Umbilical cord (tissue), 2 donors: ENCODE measurements around the gene FNBP1. TPM values are rescaled to one million over a fixed set of nuclear protein-coding genes. Genes with fewer than 3 reads are reported as not detected.

Experiments
- DNase-seq: peaks from one replicate; pipeline ENCODE4 v3.0.0-alpha.2; 2015; ENCODE audit warnings: low spot score
- total RNA-seq: library from RNA; depleted of rRNA; stranded (reverse); fragments of >200 nt; gene quantifications from one replicate; pipeline ENCODE4 v1.2.3, GENCODE V29; 2014; ENCODE audit warnings: low replicate concordance; ENCODE audit not compliant: insufficient read depth

Gene FNBP1
- 88.1 TPM for total RNA-seq

DNA sequence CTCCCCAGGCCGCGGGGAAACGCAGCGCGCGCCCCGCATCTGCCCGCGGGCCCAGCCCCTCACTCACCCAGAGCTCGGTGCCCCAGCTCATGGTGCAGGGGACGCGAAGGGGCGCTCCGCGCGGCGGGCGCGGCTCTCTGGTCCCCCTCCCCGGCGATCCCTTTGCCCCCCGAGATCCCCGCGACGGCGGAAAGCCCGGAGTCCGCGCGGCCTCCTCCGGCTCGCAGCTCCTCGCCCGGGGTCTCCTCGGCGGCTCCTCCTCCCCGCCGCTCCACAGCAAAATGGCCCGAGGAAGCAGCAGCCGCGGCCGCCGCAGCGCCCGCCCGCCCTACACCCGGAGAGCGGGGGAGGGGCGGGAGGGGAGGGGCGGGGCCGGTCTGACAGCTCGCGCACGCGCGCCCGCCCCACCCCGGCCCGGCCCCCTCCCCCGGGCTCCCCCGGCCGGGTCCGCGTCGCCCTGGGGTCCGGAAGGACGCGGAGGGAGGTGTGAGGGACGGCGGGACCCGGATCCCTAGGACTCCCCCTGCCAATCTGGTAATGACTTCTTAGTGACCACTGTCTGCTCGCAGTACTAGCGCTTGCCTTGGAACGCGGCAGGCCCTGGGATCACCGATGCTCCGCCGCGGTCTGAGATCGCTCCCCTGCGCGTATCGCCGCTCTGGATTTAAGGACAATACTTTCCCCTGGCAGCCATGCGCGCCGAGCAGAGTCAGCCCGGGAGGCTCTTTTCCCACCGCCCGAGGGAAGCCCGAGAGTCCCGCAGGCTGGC lies at the start of gene FNBP1:
Gene FNBP1, minus strand, starts transcription at position 305 of the 769 bp plus-strand sequence. Its CDS starts 214 bp downstream, at position 91.
- peak; percentile 83 for DNase-seq

DNA sequence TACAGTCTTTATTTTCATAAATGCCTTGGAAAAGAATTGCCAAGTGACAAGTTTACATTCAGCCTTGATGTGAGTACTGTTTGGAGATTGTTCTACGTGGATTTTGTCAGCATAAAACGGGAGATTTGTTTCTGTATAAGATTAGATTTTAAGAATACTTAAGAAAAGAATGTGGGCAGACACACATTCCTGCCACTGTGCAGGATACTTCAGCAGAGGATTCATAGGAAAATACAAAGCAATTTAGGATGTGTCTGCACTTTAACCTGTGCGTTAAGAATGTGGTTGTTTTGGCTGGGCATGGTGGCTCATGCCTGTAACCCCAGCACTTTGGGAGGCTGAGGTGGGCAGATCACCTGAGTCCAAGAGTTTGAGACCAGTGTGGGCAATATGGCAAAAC lies 47.9 kb upstream of the FNBP1 start:
- DNase-seq: no peak

DNA sequence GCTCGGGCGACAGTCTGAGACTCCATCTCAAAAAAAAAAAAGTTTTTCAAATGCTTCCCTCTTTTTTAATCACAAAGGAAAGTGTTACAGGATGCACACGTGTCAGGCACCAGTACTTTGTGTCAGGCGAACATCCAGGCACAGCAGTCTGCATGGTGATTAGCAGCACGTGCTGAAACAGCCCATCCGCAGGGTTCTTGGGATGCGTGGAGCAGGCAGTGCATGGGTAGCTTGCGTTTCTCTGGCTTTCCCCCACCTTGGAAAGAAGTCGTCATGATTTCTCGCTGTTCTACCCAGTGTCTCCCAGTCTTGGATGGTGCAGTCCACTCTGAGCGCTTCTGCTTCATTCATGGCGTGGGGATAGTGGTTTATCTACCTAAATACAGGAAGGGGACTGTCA lies 46.2 kb upstream of the FNBP1 start:
- DNase-seq: no peak

DNA sequence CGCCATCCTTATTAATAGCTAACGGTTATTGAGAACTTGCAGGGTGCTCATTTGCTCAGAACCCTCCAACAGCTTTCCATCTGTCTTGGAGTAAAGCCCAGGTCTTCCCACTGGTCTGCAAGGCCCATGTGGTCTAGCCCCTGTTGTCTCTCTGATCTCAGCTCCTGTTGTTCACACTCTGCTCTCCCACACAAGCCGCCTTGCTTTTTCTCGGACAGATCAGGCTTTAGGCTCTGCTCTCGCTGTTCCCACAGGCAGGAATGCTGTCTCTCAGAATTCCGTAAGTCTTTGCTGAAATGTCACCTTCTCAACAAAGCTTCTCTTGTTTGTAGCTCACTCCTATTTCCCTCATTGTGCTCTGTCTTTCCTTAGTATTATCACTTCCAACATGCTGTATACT lies 45.1 kb upstream of the FNBP1 start:
- DNase-seq: no peak

DNA sequence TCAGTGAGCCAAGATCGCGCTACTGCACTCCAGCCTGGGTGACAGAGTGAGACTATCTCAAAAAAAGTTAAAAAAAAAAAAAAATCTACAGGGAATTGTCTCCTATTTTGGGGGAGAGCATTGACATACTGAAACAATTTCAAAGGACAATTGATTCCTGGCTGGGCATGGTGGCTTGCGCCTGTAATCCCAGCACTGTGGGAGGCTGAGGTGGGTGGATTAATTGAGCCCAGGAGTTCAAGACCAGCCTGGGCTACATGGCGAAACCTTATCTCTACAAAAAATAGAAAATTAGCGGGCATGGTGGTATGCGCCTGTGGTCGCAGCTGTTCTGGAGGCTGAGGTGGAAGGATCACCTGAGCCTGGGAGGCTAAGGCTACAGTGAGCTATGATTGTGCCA lies 41.3 kb upstream of the FNBP1 start:
- no peak for DNase-seq

DNA sequence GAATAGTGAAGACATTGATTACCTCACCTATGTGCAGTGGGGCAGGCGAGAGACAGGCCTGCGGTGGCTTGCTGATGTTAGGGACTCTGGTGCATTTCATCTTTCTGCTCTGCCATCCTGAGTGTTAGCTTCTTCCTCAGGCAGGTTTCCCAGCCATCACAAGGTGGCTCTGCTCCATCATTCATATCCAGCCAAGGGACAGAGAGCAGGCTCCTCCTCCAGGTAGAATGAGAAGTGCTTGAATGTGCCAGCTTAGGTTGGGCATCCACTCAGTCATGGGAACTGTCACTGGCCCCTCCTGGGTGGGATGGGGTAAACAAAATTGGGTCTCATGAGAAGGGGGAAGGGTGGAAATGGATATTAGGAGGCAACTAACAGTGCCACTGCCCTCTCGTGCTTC lies 35.6 kb upstream of the FNBP1 start:
- no peak for DNase-seq

DNA sequence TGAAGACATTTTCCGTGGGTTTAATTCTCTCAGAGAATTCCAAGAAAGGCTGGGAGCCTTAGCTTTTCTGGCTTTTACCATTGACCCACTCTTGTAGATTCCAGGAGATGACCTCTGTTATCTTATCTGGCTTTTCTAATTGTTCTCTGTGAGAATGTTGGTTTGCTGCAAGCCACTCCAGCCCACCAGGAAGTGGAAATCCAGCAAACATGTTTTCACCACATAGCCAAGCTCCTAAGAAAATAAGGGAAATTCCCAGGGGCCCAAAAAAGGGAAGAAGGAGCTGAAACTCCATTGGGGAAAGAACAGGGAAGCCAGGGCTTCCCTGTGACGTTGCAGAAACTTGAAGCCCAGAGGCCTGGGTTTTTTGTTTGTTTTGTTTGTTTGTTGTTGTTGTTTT lies 30.4 kb upstream of the FNBP1 start:
- DNase-seq: peak; percentile 66

DNA sequence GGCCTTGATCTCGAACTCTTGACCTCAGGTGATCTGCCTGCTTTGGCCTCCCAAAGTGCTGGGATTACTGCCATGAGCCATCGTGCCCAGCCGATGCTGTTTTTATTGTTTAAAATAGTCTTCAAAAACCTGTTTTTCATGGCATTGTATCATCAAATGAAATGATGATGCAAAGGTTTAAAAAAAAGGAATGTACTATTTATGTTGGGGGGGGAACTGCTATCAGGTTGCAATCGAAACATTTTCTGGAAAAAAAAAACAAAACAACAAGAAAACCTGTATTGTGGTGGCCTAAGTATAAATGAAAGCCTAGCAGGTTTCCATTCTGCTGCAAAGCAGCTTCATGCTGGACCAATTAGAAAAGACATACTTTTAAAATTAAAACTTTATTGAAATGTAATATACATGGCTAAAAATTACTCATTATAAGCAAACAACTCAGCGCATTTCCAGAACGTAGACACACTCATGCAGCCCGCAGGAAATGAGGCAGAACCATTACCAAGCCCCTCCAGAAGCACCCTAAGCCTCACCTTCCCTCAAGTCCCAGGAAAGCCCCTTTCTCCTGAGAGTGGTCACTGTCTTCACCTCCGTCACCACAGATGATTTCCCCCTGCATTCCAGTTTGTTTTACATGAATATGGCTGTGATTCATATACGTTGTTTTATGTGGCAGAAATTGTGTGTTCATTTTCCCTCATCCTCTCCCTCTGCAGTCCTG lies 29.7 kb upstream of the FNBP1 start:
- no peak for DNase-seq

DNA sequence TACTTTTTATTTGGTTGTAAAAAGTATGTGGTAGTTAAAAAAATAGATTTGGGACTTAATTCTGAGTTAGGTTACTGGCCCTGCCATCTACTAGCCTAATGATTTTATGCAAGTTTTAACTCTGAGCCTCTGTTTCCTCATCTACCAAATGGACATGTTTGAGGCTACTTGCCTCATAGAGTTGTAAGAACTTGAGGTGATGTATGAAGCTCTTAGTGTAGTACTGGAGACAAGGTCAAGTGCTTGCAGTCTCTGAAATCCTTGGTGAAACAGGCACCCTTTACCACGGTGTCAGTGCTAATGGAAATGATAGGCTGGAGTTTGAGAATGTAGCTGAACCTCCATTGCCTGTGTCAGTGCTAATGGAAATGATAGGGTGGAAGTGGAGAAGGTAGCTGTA lies 26.1 kb upstream of the FNBP1 start:
- no peak for DNase-seq

DNA sequence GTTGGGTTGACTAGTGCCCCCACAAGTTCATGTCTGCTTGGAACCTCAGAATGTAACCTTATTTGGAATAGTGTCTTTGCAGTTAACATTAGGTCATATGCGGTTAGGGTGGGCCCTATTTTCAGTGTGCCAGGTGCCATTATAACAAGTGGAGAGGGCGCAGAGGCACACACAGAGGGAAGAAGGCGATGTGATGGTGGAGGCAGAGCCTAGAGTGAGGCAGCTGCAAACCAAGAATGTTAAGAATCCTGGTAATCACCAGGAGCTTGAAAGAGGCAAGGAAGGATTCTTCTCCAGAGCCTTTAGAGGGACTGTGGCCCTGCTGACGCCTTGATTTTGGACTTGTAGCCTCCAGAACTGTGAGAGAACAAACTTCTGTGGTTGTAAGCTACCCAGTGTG lies 21.6 kb upstream of the FNBP1 start:
- DNase-seq: no peak

DNA sequence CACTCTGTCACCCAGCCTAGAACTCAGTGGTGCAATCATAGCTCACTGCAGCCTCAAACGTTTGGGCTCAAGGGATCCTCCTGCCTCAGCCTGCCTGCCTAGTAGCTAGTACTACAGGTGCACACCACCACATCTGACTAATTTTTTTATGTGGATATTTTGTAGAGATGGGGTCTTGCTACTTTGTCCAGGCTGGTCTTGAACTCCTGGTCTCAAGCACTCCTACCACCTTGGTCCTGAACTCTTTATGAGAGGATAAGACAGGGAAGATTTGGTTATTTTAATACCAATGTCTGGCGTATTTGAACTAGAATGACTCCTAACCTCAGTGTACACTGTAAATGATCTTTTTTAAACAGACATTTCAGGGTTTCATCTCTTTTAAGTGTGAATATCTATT lies 19.8 kb upstream of the FNBP1 start:
- no peak for DNase-seq

DNA sequence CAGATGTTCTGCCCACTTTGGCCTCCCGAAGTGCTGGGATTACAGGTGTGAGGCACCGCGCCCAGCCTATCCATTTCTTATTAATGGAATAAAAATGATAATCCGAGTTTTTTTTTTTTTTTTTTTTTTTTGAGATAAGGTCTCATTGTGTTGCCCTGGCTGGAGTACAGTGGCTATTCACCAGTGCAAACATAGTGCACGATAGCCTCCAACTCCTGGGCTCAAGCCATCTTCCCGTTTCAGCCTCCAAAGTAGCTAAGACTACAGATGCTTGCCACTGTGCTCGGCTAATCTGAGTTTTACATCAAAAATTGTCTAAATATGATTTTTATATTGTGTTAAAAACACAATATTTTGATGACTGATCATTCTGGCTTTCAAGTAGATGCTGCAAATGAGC lies 17.3 kb upstream of the FNBP1 start:
- DNase-seq: no peak

DNA sequence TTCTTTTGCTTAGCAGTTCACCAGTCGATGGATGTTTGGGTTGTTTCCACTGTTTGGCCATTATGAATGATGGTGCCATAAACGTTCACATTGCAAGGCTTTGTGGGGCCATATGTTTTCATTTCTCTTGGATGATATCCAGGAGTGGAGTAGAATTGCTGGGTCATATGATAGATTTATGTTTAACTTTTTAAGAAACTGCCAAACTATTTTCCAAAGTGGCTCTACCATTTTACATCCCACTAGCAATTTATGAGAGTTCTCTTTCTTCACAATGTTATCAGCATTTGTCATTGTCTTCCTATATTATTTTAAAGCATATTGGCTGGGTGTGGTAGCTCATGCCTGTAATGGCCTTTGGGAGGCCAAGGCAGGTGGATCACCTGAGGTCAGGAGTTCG lies 15.9 kb upstream of the FNBP1 start:
- no peak for DNase-seq

DNA sequence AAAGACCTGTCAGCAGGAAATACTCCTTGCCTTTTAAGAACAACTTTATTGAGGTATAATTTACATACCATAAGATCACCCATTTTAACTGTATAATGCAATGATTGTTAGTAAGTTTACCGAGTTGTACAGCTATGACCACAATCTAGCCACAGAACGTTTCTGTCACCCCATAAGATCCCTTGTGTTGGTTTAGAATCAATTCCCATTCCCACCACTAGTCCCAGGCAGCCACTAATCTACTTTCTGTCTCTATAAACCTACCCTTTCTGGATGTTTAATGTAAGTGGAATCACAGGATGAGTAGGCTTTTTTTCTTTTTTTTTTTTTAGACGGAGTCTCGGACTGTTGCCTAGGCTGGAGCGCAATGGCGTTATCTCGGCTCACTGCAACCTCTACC lies 15.2 kb upstream of the FNBP1 start:
- no peak for DNase-seq

DNA sequence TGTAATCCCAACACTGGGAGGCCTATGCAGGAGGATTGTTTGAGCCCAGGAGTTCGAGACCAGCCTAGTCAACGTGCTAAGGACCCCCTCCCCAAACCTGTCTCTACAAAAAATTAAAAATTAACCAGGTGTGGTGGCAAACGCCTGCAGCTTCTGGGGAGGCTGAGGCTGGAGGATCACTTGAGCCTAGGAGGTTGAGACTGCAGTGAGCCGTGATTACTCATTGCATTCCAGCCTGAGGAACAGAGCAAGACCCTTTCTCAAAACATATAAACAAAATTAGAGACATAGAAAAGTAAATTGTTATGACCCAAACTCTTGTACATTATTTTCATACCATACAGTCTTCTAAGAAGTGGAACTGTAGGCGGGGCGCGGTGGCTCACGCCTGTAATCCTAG lies 11.8 kb upstream of the FNBP1 start:
- no peak for DNase-seq

DNA sequence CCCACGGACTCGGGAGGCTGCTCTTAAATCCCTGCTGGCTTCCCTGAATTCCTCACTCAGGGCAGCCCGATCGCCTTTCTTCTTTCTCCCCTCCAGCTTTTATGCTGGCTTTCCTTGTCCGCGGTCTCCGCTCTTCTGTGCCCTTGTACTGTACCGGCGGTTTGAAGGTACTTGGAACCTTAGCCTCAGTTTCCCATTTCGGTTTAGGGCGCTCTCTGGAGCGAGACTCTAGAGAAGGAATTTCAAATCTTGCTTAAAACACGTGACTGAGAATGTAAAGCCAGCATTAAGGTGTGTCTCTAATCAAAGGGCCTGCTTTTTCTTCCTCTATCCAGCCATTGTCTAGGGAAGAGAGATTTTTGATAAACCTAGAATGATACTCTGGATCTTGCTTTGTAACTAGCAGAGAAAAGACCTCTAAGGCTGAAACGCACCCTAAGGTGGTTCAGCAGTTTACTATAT lies 11.4 kb upstream of the FNBP1 start:
- DNase-seq: no peak

DNA sequence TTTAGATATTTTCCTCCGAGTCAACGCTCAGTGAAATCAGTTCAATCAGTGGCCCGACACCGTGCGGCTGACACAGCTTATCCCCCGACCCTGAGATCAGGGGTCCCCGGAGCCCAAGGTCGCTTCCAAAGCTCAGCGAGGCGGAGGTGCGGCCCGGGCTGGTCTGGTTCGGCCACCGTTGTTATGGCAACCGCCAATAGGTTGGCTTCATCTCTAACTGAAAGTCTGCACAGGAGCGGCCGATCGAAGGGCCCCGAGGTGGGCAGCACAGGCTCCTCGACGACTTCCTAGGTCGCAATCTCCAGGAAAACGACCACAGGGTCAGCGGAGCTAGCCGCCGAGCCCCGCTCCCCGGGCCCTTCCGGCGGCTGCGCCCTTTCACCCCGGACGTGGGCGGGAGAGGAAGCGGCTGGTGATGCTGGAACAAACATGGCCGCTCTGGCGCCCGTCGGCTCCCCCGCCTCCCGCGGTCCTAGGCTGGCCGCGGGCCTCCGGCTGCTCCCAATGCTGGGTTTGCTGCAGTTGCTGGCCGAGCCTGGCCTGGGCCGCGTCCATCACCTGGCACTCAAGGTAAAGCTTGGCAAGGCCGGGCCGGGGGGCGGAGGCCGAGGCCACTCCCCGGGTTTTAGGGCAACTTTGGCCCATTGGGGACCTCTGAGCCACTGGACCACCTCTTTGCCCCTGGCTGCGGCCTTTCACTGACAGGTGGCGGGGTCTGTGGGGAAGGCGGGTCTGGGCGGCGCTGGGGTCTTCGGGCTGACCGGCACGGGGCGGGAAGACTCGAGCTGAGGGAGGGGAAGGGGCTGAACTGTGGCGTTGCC lies 10.7 kb upstream of the FNBP1 start, which contains the start of gene GPR107:
Gene GPR107, plus strand, starts transcription at position 403 of the 821 bp plus-strand sequence. Its CDS starts 27 bp downstream, at position 430.
- peak; percentile 87 for DNase-seq

DNA sequence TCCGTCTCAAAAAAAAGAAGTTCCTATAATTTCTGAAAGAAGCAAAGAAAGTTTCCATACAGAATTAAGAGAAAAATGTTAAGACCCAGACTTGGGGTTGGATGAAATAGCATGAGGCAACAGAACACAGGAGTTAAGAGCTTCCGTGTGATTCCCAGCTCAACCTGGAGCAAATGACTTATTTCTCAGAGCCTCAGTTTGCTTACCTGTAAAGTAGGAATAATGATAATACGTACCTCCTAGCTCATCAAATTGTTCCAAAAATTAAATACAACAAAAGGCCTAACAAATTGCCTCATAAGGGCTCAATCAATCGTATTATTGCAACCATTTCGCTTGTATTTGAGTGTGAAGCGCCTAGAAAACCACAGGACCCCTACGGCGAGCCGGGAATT lies 10.1 kb upstream of the FNBP1 start:
- no peak for DNase-seq

DNA sequence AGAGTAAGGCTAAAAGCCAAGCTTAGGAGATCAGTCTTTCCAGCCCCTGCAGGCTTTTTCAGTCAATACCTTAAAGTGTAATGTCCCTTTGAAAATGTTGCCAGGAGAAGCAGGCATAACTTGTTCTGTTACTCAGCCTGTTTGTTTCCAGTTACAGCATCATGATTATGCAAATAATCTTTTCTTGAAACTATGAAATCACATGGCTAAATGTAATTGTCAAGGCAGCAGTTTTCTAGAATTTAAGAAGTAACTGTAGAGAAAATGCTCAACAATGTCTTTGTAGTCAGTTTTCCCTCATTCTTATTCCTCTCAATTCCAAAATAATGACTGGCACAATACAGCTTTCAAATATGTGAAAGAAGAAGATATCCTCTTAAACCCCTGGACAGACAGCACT lies 8.9 kb upstream of the FNBP1 start:
- peak; percentile 25 for DNase-seq

DNA sequence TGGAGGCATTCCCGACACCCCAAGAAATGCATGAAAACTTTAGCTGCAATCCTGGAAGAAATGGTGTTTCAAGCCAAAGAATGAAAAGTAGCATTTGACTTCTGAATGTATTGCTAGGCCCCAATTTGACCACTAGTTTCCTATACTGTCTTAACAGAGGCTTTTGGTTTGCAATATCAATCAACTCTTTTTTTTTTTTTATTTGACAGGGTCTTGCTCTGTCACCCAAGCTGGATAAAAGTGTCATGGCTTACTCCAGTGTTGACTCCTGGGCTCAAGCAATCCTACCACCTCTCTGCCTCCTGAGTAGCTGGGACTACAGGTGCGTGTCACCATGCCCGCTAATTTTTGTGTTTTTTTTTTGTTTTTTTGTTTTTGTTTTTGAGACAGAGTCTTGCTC lies 7.5 kb upstream of the FNBP1 start:
- DNase-seq: no peak

DNA sequence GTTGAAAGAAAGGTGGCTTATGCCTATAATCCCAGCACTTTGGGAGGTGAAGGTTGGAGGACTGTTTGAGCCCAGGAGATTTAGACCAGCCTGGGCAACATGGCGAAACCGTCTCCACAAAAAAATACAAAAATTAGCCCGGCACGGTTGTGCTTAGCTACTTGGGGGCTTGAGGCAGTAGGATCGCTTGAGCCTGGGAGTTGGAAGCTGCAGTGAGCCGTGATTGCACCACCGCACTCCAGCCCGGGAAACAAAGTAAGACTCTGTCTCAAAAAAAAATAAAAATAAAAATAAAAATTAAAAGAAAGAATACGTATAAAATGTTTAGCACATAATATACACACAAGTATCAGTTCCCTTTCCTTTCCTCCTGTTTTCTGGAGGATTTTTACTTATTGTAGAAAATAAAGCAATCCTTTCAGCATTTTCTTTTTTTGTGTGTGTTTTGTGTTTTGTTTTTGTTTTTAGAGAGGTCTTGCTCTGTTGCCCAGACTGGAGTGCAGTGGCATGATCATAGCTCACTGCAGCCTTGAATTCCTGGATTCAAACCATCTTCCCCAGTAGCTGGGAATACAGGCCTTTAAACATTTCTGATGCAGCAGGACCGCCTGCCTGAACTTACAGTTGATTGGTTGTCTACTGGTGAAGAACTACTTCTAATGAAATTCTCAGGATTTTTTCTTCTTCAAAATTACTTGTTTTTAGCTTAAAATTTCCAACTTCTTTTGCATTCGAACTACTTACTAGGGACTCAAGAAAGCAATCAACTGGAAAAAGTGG lies 6.6 kb upstream of the FNBP1 start:
- DNase-seq: no peak
